Measurements from ENCODE around the gene MUCL1.

- TF ChIP-seq CTCF (conservative IDR thresholded peaks at IDR 0.05 in 1 of 2, IDR thresholded peaks at IDR 0.05 in 1 of 2; ENCODE audit: extremely low read depth in 1 of 2, insufficient read depth in 1 of 2, low read depth in 1 of 2, low read length in 2 of 2) (no peak), EZH2 (IDR thresholded peaks at IDR 0.05; ENCODE audit: borderline replicate concordance, low read length) (no peak)
These were observed 7.6 kb downstream of the MUCL1 start for GRCh38 chr12:54861927-54862326.
